GM12872 (cell line): Measurements from ENCODE around the gene MYOZ2.

ENCODE experiments used
- CTCF ChIP-seq: IDR thresholded peaks from 3 replicates; pipeline ENCODE4 v1.5.1; 2011; ENCODE audit warnings: low read depth, mild to moderate bottlenecking, low read length, moderate library complexity; ENCODE audit not compliant: insufficient read depth

Gene MYOZ2

GRCh38 chr4:119100655-119101054 is 35.0 kb upstream of the MYOZ2 start:
- TF ChIP-seq CTCF, result no peak

- TF ChIP-seq CTCF, result no peak
Observed at GRCh38 chr4:119103263-119103662, 32.4 kb upstream of the MYOZ2 start.

- TF ChIP-seq CTCF, result no peak
Observed at GRCh38 chr4:119104644-119105273, 30.9 kb upstream of the MYOZ2 start.

- TF ChIP-seq CTCF, result no peak
Observed at GRCh38 chr4:119105605-119106004, 30.0 kb upstream of the MYOZ2 start.

- no peak for TF ChIP-seq CTCF
Observed at GRCh38 chr4:119106036-119107000, 29.3 kb upstream of the MYOZ2 start.

GRCh38 chr4:119110121-119110520 is 25.5 kb upstream of the MYOZ2 start:
- TF ChIP-seq CTCF, result no peak

GRCh38 chr4:119111296-119111695 is 24.3 kb upstream of the MYOZ2 start:
- no peak for TF ChIP-seq CTCF
